GM12878 (cell line): Measurements from ENCODE around the gene EMB. TPM values are rescaled to one million over a fixed set of nuclear protein-coding genes. Genes with fewer than 3 reads are reported as not detected.

Source experiments
- ATAC-seq: fragments of 200-7000 bp; cut with Tn5 transposase; 3 replicates; pipeline ENCODE4 v1.9.1; 2020; ENCODE audit warnings: mild to moderate bottlenecking, moderate library complexity
- BruUV-seq: library from RNA; stranded (reverse); fragments of 400-500 nt; replicated peaks from 2 replicates; lab custom pipeline; 2021; lab: Mats Ljungman, UMichigan
- CTCF ChIA-PET: fragments of 300-600 bp; sonication (Branson Sonifier 250); formaldehyde crosslinking; extraction: SDS; loops from one replicate; lab custom pipeline; 2021; ENCODE audit warnings: inconsistent platforms; lab: Yijun Ruan, JAX
- POLR2A ChIA-PET: fragments of 350-600 bp; formaldehyde crosslinking; extraction: SDS; loops from one replicate; lab custom pipeline; 2021; ENCODE audit warnings: inconsistent platforms; lab: Charles Lee
- RAD21 ChIA-PET: fragments of 300-600 bp; sonication (Branson Sonifier 250); formaldehyde crosslinking; loops from one replicate; lab custom pipeline; 2023; ENCODE audit warnings: antibody characterized with exemption; ENCODE audit not compliant: unreplicated experiment; lab: Charles Lee
- SMC1A ChIA-PET: fragments of 300-600 bp; sonication (Branson Sonifier 250); formaldehyde crosslinking; loops from one replicate; lab custom pipeline; 2023; ENCODE audit not compliant: unreplicated experiment, uncharacterized antibody; lab: Charles Lee
- DNase-seq: peaks from one replicate; pipeline ENCODE4 v3.0.0-alpha.2; 2011; ENCODE audit warnings: low read depth, low spot score
- FAIRE-seq: peaks from 3 replicates; lab custom pipeline; 2011; peaks lifted over from hg19 to GRCh38; lab: Jason Lieb, UNC
- H2AFZ ChIP-seq: 2 replicates; pipeline ENCODE4 v1.6.0; 2011; ENCODE audit warnings: low read depth, low read length, control low read depth; ENCODE audit not compliant: control insufficient read depth
- H3K27ac ChIP-seq: 2 replicates; pipeline ENCODE4 v1.5.1; 2011; ENCODE audit warnings: control low read depth; ENCODE audit not compliant: control insufficient read depth, insufficient read depth
- H3K27me3 ChIP-seq, 2 experiments: replicated peaks in 1 of 2; 2 replicates each; pipeline versions ENCODE4 v1.6.0 to v1.6.1; 2011; ENCODE audit warnings: low read length in 1 of 2; ENCODE audit not compliant: control insufficient read depth in 2 of 2, insufficient read depth in 2 of 2
- H3K36me3 ChIP-seq, 2 experiments: 2 replicates each; pipeline ENCODE4 v1.5.1; 2011; ENCODE audit warnings: low read length in 1 of 2; ENCODE audit not compliant: control insufficient read depth in 2 of 2, insufficient read depth in 2 of 2
- H3K4me1 ChIP-seq: 2 replicates; pipeline ENCODE4 v1.6.1; 2011; ENCODE audit warnings: mild to moderate bottlenecking, low read length, moderate library complexity, mixed read lengths; ENCODE audit not compliant: control insufficient read depth, insufficient read depth
- H3K4me2 ChIP-seq: 2 replicates; pipeline ENCODE4 v1.6.0; 2011; ENCODE audit warnings: control low read depth; ENCODE audit not compliant: control insufficient read depth, insufficient read depth
- H3K4me3 ChIP-seq: fragments of 200-600 bp; sonication (generic); 2 replicates; pipeline ENCODE4 v1.5.1; 2016
- H3K79me2 ChIP-seq: 2 replicates; pipeline ENCODE4 v1.6.0; 2011; ENCODE audit warnings: low read length; ENCODE audit not compliant: control insufficient read depth, insufficient read depth
- H3K9ac ChIP-seq: 2 replicates; pipeline ENCODE4 v1.8.0; 2011; ENCODE audit warnings: low read length, control low read depth, mixed read lengths; ENCODE audit not compliant: control insufficient read depth, insufficient read depth
- H3K9me3 ChIP-seq: replicated peaks from 3 replicates; pipeline ENCODE4 v1.5.1; 2011; ENCODE audit warnings: mild to moderate bottlenecking, low read length; ENCODE audit not compliant: control insufficient read depth, insufficient read depth
- H4K20me1 ChIP-seq: 2 replicates; pipeline ENCODE4 v1.6.0; 2011; ENCODE audit not compliant: control insufficient read depth, insufficient read depth
- BACH1 ChIP-seq: fragments of 450-650 bp; IDR thresholded peaks from 2 replicates; pipeline ENCODE4 v1.6.1; 2017; ENCODE audit warnings: mild to moderate bottlenecking, borderline replicate concordance
- BHLHE40 ChIP-seq, 2 experiments: fragments of 450-650 bp in 1 of 2; IDR thresholded peaks; 2 replicates each; pipeline ENCODE4 v1.6.1; 2011 to 2017; ENCODE audit warnings: low read depth in 2 of 2, borderline replicate concordance in 1 of 2, improper control_type of control experiment in 1 of 2, low read length in 1 of 2, mild to moderate bottlenecking in 1 of 2
- CBX3 ChIP-seq: fragments of 200-600 bp; sonication (generic); IDR thresholded peaks from 2 replicates; pipeline ENCODE4 v1.6.1; 2016; ENCODE audit warnings: low read depth, borderline replicate concordance
- CREM ChIP-seq: IDR thresholded peaks from 2 replicates; pipeline ENCODE4 v1.6.1; 2014; ENCODE audit warnings: antibody characterized with exemption, low read depth
- E2F4 ChIP-seq: IDR thresholded peaks from 2 replicates; pipeline ENCODE4 v1.6.1; 2012; ENCODE audit warnings: low read depth, low read length, improper control_type of control experiment
- EED ChIP-seq: sonication (generic); IDR thresholded peaks from 2 replicates; pipeline ENCODE4 v1.6.1; 2016; ENCODE audit warnings: antibody characterized with exemption, low read depth
- ETV6 ChIP-seq, 2 experiments: fragments of 450-650 bp in 1 of 2; IDR thresholded peaks in 1 of 2; conservative IDR thresholded peaks in 1 of 2; 2 replicates each; pipeline ENCODE4 v1.6.1; 2014; ENCODE audit warnings: antibody characterized with exemption in 1 of 2, borderline replicate concordance in 1 of 2, low read depth in 1 of 2, mild to moderate bottlenecking in 1 of 2, moderate library complexity in 1 of 2
- EZH2 ChIP-seq: IDR thresholded peaks from 2 replicates; pipeline ENCODE4 v1.6.1; 2012; ENCODE audit warnings: low read depth, mild to moderate bottlenecking, control low read depth, inconsistent platforms, low read length, borderline replicate concordance; ENCODE audit not compliant: control insufficient read depth
- IRF5 ChIP-seq: fragments of 450-650 bp; IDR thresholded peaks from 2 replicates; pipeline ENCODE4 v1.6.1; 2017; ENCODE audit warnings: borderline replicate concordance
- JUNB ChIP-seq: IDR thresholded peaks from 2 replicates; pipeline ENCODE4 v1.6.1; 2016; ENCODE audit warnings: antibody characterized with exemption, mild to moderate bottlenecking
- KAT2A ChIP-seq: conservative IDR thresholded peaks from 2 replicates; pipeline ENCODE4 v1.6.1; 2011; ENCODE audit warnings: low read depth, low read length; ENCODE audit not compliant: control insufficient read depth
- MXI1 ChIP-seq: fragments of 150-350 bp; IDR thresholded peaks from 2 replicates; pipeline ENCODE4 v1.6.1; 2011; ENCODE audit warnings: low read depth, mild to moderate bottlenecking, inconsistent platforms, low read length, improper control_type of control experiment
- NR2C2 ChIP-seq: IDR thresholded peaks from 2 replicates; pipeline ENCODE4 v1.6.1; 2011; ENCODE audit warnings: borderline replicate concordance, low read depth; ENCODE audit not compliant: control insufficient read depth, insufficient read length
- NRF1 ChIP-seq: conservative IDR thresholded peaks from 2 replicates; pipeline ENCODE4 v1.6.1; 2011; ENCODE audit warnings: mild to moderate bottlenecking, low read depth, low read length, improper control_type of control experiment
- POU2F2 ChIP-seq: IDR thresholded peaks from 3 replicates; pipeline ENCODE4 v1.6.1; 2011; ENCODE audit warnings: low read depth, mild to moderate bottlenecking, low read length, borderline replicate concordance
- RAD51 ChIP-seq: fragments of 450-650 bp; IDR thresholded peaks from 2 replicates; pipeline ENCODE4 v1.6.1; 2016; ENCODE audit warnings: moderate library complexity, mild to moderate bottlenecking, inconsistent platforms
- RELB ChIP-seq: fragments of 450-650 bp; IDR thresholded peaks from 2 replicates; pipeline ENCODE4 v1.6.1; 2017; ENCODE audit warnings: low read depth, mild to moderate bottlenecking, moderate library complexity
- RUNX3 ChIP-seq: IDR thresholded peaks from 2 replicates; pipeline ENCODE4 v1.6.1; 2012; ENCODE audit warnings: low read length, inconsistent platforms
- SIN3A ChIP-seq: IDR thresholded peaks from 2 replicates; pipeline ENCODE4 v1.6.1; 2012; ENCODE audit warnings: low read depth, low read length, improper control_type of control experiment
- STAT1 ChIP-seq: fragments of 450-650 bp; conservative IDR thresholded peaks from 2 replicates; pipeline ENCODE4 v1.6.1; 2014; ENCODE audit warnings: antibody characterized with exemption, mild to moderate bottlenecking
- SUPT20H ChIP-seq: IDR thresholded peaks from 2 replicates; pipeline ENCODE4 v1.6.1; 2011; ENCODE audit warnings: low read depth, mild to moderate bottlenecking, low read length, moderate library complexity, borderline replicate concordance; ENCODE audit not compliant: control insufficient read depth
- TCF3 ChIP-seq: IDR thresholded peaks from 2 replicates; pipeline ENCODE4 v1.6.1; 2012; ENCODE audit warnings: low read depth, mild to moderate bottlenecking, low read length, borderline replicate concordance; ENCODE audit not compliant: insufficient read depth
- WGBS: methylation state at CpG from one replicate; pipeline ENCODE4 v1.1.6; 2016; ENCODE audit warnings: low lambda C conversion rate; ENCODE audit not compliant: insufficient replicate concordance, insufficient coverage; ENCODE audit errors: missing lambda C conversion rate; 5-methylcytosine and 5-hydroxymethylcytosine counted together
- in situ Hi-C: fragments of 300-500 bp; cut with MboI; formaldehyde crosslinking; loops from 9 replicates; pipeline ENCODE4 v1.14.3; 2018; ENCODE audit warnings: mixed read lengths
- intact Hi-C: fragments of 100-400 bp; cut with micrococcal nuclease; formaldehyde crosslinking; loops from one replicate; pipeline ENCODE4 v1.14.2; 2022; ENCODE audit not compliant: unreplicated experiment
- polyA plus RNA-seq, 11 experiments: library from polyadenylated mRNA; depleted of rRNA in 4 of 11; unstranded in 6 of 11; stranded (reverse) in 5 of 11; fragments of >200 nt; fragmentation: Nextera tagmentation in 4 of 11; fragmentation: Illumina TruSeq in 1 of 11; extraction: Ambion mirVana in 4 of 11; extraction: Trizol in 1 of 11; gene quantifications; 1 replicate in 1 of 11; 2 replicates in 10 of 11; pipeline versions ENCODE4 v1.2.1 to v1.2.3, GENCODE V29; 2011 to 2016; ENCODE audit warnings: inconsistent platforms in 2 of 11, missing spikeins in 2 of 11, low read depth in 1 of 11
- total RNA-seq, 4 experiments: library from RNA; depleted of rRNA in 3 of 4; stranded (reverse); fragments of >200 nt in 3 of 4; fragmentation: Illumina TruSeq in 1 of 4; extraction: Trizol in 1 of 4; gene quantifications; 2 replicates each; pipeline versions ENCODE4 v1.2.1 to v1.2.3, GENCODE V29; 2013 to 2021

The EMB gene
- total and polyA plus RNA-seq, 10 of the 15 experiments (the other 5 are each of a cell fraction or from before 2014, with no cell fraction given) = 7.0 to 48.9 (median 37.7) TPM

- ChIA-PET SMC1A (no interaction called here), POLR2A (interaction anchor here (0.5 kb wide), 1 partner anchor 10 kb away, joined by 4 read pairs; no protein-coding TSS in a partner anchor), RAD21 (no interaction called here), CTCF (interaction anchor here (0.8 kb wide), 1 partner anchor 9 kb away, joined by 3 read pairs; no protein-coding TSS in a partner anchor)
- Histone ChIP-seq H2AFZ (no peak overlapping the region), H3K4me1 (no peaks in the 10 kb centered on the region), H3K9me3 (no peaks in the 10 kb centered on the region), H3K4me2 (no peak overlapping the region), H3K9ac (no peak overlapping the region), H3K4me3 (no peak overlapping the region), H3K36me3 (no peaks in the 10 kb centered on the region), H3K79me2 (no peaks in the 10 kb centered on the region), H4K20me1 (no peaks in the 10 kb centered on the region), H3K27me3 (no peaks in the 10 kb centered on the region), H3K27ac (no peak overlapping the region)
- peak; percentile 64 for ATAC-seq
- BruUV-seq = no TSS peak
- WGBS = 13% methylated on average over 3 of the region's 3 CpGs
- no peak for FAIRE-seq
- no peak for DNase-seq
- intact Hi-C loops = no loop called here
- in situ Hi-C loops = loop anchor here (10.0 kb wide), 1 partner anchor 230 kb away; the partner anchor contains the start of gene PARP8
- TF ChIP-seq E2F4 = no peak
- peak; percentile 27; the same call in 1 of the 2 replicates for TF ChIP-seq RUNX3
- TF ChIP-seq EZH2 = no peak
- TF ChIP-seq RAD51 = no peak
- peak; percentile 36; the same call in 1 of the 2 replicates for TF ChIP-seq CREM
- TF ChIP-seq POU2F2 = no peak
- TF ChIP-seq SIN3A = no peak
- TF ChIP-seq TCF3 = no peak
- no peak for TF ChIP-seq STAT1
- TF ChIP-seq NR2C2 = no peak
- TF ChIP-seq BACH1 = no peak
- peak; percentile 54 for TF ChIP-seq JUNB
- TF ChIP-seq KAT2A = no peak
- no peak for TF ChIP-seq RELB
- no peak for TF ChIP-seq SUPT20H
- no peak for TF ChIP-seq CBX3
- TF ChIP-seq MXI1 = no peak
- TF ChIP-seq NRF1 = no peak
- TF ChIP-seq EED = no peak
- TF ChIP-seq ETV6 (conservative IDR thresholded peaks at IDR 0.05 in 1 of 2, IDR thresholded peaks at IDR 0.05 in 1 of 2; ENCODE audit: borderline replicate concordance in 1 of 2, low read depth in 1 of 2) = peak in 1 of 2 experiments; percentile 51; a peak in 1 of 4 replicates
- no peak for TF ChIP-seq IRF5
- no peak for TF ChIP-seq BHLHE40 (IDR thresholded peaks at IDR 0.05; ENCODE audit: borderline replicate concordance in 1 of 2, low read depth in 2 of 2, low read length in 1 of 2)
These were observed 5.9 kb downstream of the EMB start for GRCh38 chr5:50435168-50435567.
